ENCODE data around the gene DDX51. TPM values are rescaled to one million over a fixed set of nuclear protein-coding genes. Genes with fewer than 3 reads are reported as not detected.

DDX51 gene
- total and polyA plus RNA-seq, 4 donors, result 2.5 to 7.5 (median 5.5) TPM

DNA sequence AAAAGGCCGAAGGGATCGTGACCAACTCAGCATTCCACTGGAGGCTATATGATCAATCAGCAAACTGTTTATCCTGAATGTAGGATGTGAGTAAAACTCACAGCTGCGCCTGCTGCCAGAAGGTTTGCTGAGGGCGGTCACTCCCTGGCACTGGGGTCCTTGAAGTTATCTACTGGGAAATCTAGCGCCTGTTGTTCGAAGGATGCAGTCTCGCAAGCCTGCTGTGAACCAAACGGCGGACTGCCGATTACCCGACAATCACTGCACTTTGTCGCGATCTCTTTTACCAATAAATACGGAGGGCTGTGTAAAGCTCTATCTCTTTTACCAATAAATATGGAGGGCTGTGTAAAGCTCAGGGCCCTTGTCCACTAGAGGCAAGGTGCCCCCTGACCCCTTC, 12.9 kb downstream of the DDX51 start:
- Histone ChIP-seq H3K27ac (ENCODE audit: low read depth in 1 of 2, low read length in 2 of 2) (no peak overlapping the region), H3K9ac (ENCODE audit: low read depth in 1 of 2, low read length in 2 of 2) (no peak overlapping the region), H3K36me3 (ENCODE audit: control insufficient read depth in 4 of 4, insufficient read depth in 3 of 4, low read depth in 1 of 4, low read length in 3 of 4) (peaks cover 0 to 23% (median 13%) of the 10 kb centered on the region in 4 donors), H3K4me1 (ENCODE audit: control insufficient read depth in 4 of 4, insufficient read depth in 4 of 4, low read length in 3 of 4) (no peaks in the 10 kb centered on the region), H3K27me3 (ENCODE audit: control insufficient read depth in 4 of 4, insufficient read depth in 4 of 4, low read length in 3 of 4) (no peaks in the 10 kb centered on the region), H3K9me3 (ENCODE audit: control insufficient read depth in 4 of 4, low read length in 3 of 4) (no peaks in the 10 kb centered on the region), H3K4me3 (ENCODE audit: low read depth in 1 of 3, low read length in 3 of 3) (no peak overlapping the region)
- 98% methylated on average over 14 of the region's 14 CpGs for WGBS
- no peak for TF ChIP-seq REST (IDR thresholded peaks at IDR 0.05)
- TF ChIP-seq RAD21 (IDR thresholded peaks at IDR 0.05), result no peak
- no peak for TF ChIP-seq EGR1 (IDR thresholded peaks at IDR 0.05; ENCODE audit: low read depth in 2 of 2)
- DNase-seq (ENCODE audit: low spot score), result no peak

DNA sequence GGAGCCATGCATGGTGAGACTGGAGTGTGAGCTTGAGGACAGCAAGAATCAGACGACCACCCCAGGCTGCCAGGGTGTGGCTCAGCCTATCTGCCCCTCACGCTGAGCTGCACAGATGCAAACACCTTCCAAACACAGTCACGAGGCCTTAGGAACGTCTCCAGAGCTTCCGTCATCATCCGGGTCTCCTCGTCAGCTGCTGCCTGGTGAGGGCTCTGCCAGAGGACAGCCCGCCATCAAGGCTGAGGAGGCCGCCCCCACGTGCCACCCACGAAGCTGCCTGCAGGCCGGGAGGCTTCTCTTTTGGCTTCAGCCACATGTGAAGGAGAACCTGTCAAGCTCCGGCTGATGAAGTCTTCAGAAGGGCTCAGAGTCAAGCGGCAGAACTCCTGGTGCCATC, 13.4 kb downstream of the DDX51 start:
- peaks cover 2 to 28% (median 16%) of the 10 kb centered on the region in 4 donors for H3K36me3 ChIP-seq (ENCODE audit: control insufficient read depth in 4 of 4, insufficient read depth in 3 of 4, low read depth in 1 of 4, low read length in 3 of 4)
- no peaks in the 10 kb centered on the region for H3K27me3 ChIP-seq (ENCODE audit: control insufficient read depth in 4 of 4, insufficient read depth in 4 of 4, low read length in 3 of 4)
- TF ChIP-seq TAF1 (conservative IDR thresholded peaks at IDR 0.05) (no peak), NR2F2 (IDR thresholded peaks at IDR 0.05) (no peak), REST (IDR thresholded peaks at IDR 0.05) (no peak), GABPA (IDR thresholded peaks at IDR 0.05 in 1 of 2, conservative IDR thresholded peaks at IDR 0.05 in 1 of 2) (no peak)
- H3K9ac ChIP-seq (ENCODE audit: low read depth in 1 of 2, low read length in 2 of 2), result no peak overlapping the region
- no peak for DNase-seq (ENCODE audit: low spot score)
- H3K4me1 ChIP-seq (ENCODE audit: control insufficient read depth in 4 of 4, insufficient read depth in 4 of 4, low read length in 3 of 4), result no peaks in the 10 kb centered on the region
- WGBS, result 95% methylated on average over 14 of the region's 14 CpGs
- no peak overlapping the region for H3K27ac ChIP-seq (ENCODE audit: low read depth in 1 of 2, low read length in 2 of 2)
- H3K4me3 ChIP-seq (ENCODE audit: low read depth in 1 of 3, low read length in 3 of 3), result no peak overlapping the region
- no peaks in the 10 kb centered on the region for H3K9me3 ChIP-seq (ENCODE audit: control insufficient read depth in 4 of 4, low read length in 3 of 4)

DNA sequence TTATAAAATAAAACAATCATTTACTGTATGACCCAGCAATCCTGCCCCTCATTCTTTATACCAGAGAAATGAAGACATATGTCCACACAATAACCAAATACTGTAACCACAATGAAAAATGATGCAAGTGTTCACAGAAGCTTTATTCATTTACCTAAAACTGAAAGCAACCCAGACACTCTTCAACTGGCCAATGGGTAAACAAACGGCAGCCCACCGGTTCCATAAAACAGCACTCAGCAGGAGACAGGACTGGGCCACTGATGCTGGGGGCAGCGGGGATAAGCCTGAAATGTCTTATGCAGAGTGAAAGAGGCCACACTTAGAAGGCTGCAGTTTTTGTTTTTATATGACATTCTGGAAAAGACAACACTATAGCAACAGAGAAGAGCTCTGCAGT, 15.1 kb downstream of the DDX51 start:
- 98% methylated on average over 3 of the region's 3 CpGs for WGBS
- Histone ChIP-seq H3K4me1 (ENCODE audit: control insufficient read depth in 4 of 4, insufficient read depth in 4 of 4, low read length in 3 of 4) (no peaks in the 10 kb centered on the region), H3K9ac (ENCODE audit: low read depth in 1 of 2, low read length in 2 of 2) (no peak overlapping the region), H3K36me3 (ENCODE audit: control insufficient read depth in 4 of 4, insufficient read depth in 3 of 4, low read depth in 1 of 4, low read length in 3 of 4) (peaks cover 6 to 38% (median 16%) of the 10 kb centered on the region in 4 donors), H3K4me3 (ENCODE audit: low read depth in 1 of 3, low read length in 3 of 3) (no peak overlapping the region), H3K27ac (ENCODE audit: low read depth in 1 of 2, low read length in 2 of 2) (no peak overlapping the region), H3K9me3 (ENCODE audit: control insufficient read depth in 4 of 4, low read length in 3 of 4) (no peaks in the 10 kb centered on the region), H3K27me3 (ENCODE audit: control insufficient read depth in 4 of 4, insufficient read depth in 4 of 4, low read length in 3 of 4) (no peaks in the 10 kb centered on the region)
- no peak for DNase-seq (ENCODE audit: low spot score)
- TF ChIP-seq HNF4A (conservative IDR thresholded peaks at IDR 0.05), result no peak
- no peak for TF ChIP-seq RXRA (IDR thresholded peaks at IDR 0.05)
- no peak for TF ChIP-seq EGR1 (IDR thresholded peaks at IDR 0.05; ENCODE audit: low read depth in 2 of 2)
- TF ChIP-seq FOXA2 (IDR thresholded peaks at IDR 0.05), result no peak
- TF ChIP-seq, protein P1, sequence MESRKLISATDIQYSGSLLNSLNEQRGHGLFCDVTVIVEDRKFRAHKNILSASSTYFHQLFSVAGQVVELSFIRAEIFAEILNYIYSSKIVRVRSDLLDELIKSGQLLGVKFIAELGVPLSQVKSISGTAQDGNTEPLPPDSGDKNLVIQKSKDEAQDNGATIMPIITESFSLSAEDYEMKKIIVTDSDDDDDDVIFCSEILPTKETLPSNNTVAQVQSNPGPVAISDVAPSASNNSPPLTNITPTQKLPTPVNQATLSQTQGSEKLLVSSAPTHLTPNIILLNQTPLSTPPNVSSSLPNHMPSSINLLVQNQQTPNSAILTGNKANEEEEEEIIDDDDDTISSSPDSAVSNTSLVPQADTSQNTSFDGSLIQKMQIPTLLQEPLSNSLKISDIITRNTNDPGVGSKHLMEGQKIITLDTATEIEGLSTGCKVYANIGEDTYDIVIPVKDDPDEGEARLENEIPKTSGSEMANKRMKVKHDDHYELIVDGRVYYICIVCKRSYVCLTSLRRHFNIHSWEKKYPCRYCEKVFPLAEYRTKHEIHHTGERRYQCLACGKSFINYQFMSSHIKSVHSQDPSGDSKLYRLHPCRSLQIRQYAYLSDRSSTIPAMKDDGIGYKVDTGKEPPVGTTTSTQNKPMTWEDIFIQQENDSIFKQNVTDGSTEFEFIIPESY (IDR thresholded peaks at IDR 0.05), result no peak
- TF ChIP-seq, protein P2, sequence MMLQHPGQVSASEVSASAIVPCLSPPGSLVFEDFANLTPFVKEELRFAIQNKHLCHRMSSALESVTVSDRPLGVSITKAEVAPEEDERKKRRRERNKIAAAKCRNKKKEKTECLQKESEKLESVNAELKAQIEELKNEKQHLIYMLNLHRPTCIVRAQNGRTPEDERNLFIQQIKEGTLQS (IDR thresholded peaks at IDR 0.05), result no peak
- TF ChIP-seq REST (IDR thresholded peaks at IDR 0.05), result no peak
- TF ChIP-seq YY1 (IDR thresholded peaks at IDR 0.05), result no peak
- no peak for TF ChIP-seq HNF4G (IDR thresholded peaks at IDR 0.05)
- TF ChIP-seq TAF1 (conservative IDR thresholded peaks at IDR 0.05), result no peak
- no peak for TF ChIP-seq MAX (IDR thresholded peaks at IDR 0.05)
- TF ChIP-seq FOXA1 (IDR thresholded peaks at IDR 0.05), result no peak

Data from liver (tissue), 9 donors.